Measurements from ENCODE around the gene GSTM4. TPM values are rescaled to one million over a fixed set of nuclear protein-coding genes. Genes with fewer than 3 reads are reported as not detected.
A peak's percentile ranks its signal among the peaks of the same experiment; 100 is the strongest.

Gene GSTM4
- total RNA-seq, 1 experiment from 2014 or later = 22.0 TPM

- no peaks in the 10 kb centered on the region; the same call in none of the 2 replicates for H3K4me1 ChIP-seq (ENCODE audit: control insufficient read depth, insufficient read depth, low read length)
- BruUV-seq (replicated peaks) = no TSS peak
- H3K9me3 ChIP-seq (ENCODE audit: control insufficient read depth, insufficient read depth, low read depth, low read length) = no peaks in the 10 kb centered on the region
- no peaks in the 10 kb centered on the region for H3K36me3 ChIP-seq (ENCODE audit: control insufficient read depth, insufficient read depth, low read length)
- in situ Hi-C loops (cut with HindIII; ENCODE audit: low pct_unique_long_range_greater_than_20kb, low sequenced_read_pairs) = no loop called here
- intact Hi-C loops (cut with micrococcal nuclease; ENCODE audit: unreplicated experiment) = no loop called here
- no peaks in the 10 kb centered on the region for H3K27me3 ChIP-seq (ENCODE audit: control insufficient read depth, insufficient read depth, low read length)
- no peak for TF ChIP-seq TCF7L2 (IDR thresholded peaks at IDR 0.05; ENCODE audit: low read depth, low read length)
- no peak for TF ChIP-seq SIN3A (IDR thresholded peaks at IDR 0.05; ENCODE audit: borderline replicate concordance, insufficient read depth, low read depth, low read length)
- TF ChIP-seq REST (IDR thresholded peaks at IDR 0.05; ENCODE audit: insufficient read depth in 1 of 2, low read depth in 2 of 2, low read length in 1 of 2) = no peak
- TF ChIP-seq POLR2AphosphoS5 (IDR thresholded peaks at IDR 0.05; ENCODE audit: low read depth, low read length) = no peak
- TF ChIP-seq CTCF (IDR thresholded peaks at IDR 0.05) = no peak
- ATAC-seq (no peak), DNase-seq (ENCODE audit: low read depth, low spot score) (no peak)
- CTCF ChIA-PET = no interaction called here
- POLR2A ChIA-PET = interaction anchor here (0.6 kb wide), 1 partner anchor 138 kb away, joined by 3 read pairs; no protein-coding TSS in a partner anchor
- H3K27ac ChIP-seq (ENCODE audit: low read length) = peak overlapping the region; percentile 17; the same call in 1 of the 2 replicates
- no peak overlapping the region for H3K4me3 ChIP-seq (ENCODE audit: low read depth in 2 of 2, low read length in 2 of 2)
These were observed 19.5 kb upstream of the GSTM4 start for GRCh38 chr1:109636201-109636952.

GRCh38 chr1:109637446-109637845 lies 18.5 kb upstream of the GSTM4 start:
- ATAC-seq = no peak
- in situ Hi-C loops (cut with HindIII; ENCODE audit: low pct_unique_long_range_greater_than_20kb, low sequenced_read_pairs) = no loop called here
- TF ChIP-seq TCF7L2 (IDR thresholded peaks at IDR 0.05; ENCODE audit: low read depth, low read length) (no peak), REST (IDR thresholded peaks at IDR 0.05; ENCODE audit: insufficient read depth in 1 of 2, low read depth in 2 of 2, low read length in 1 of 2) (no peak), CTCF (IDR thresholded peaks at IDR 0.05) (no peak), POLR2AphosphoS5 (IDR thresholded peaks at IDR 0.05; ENCODE audit: low read depth, low read length) (no peak), SIN3A (IDR thresholded peaks at IDR 0.05; ENCODE audit: borderline replicate concordance, insufficient read depth, low read depth, low read length) (no peak)
- ChIA-PET CTCF (no interaction called here), POLR2A (no interaction called here)
- H3K27ac ChIP-seq (ENCODE audit: low read length) = no peak overlapping the region
- H3K4me1 ChIP-seq (ENCODE audit: control insufficient read depth, insufficient read depth, low read length) = no peaks in the 10 kb centered on the region; the same call in none of the 2 replicates
- DNase-seq (ENCODE audit: low read depth, low spot score) = no peak
- H3K9me3 ChIP-seq (ENCODE audit: control insufficient read depth, insufficient read depth, low read depth, low read length) = no peaks in the 10 kb centered on the region
- H3K4me3 ChIP-seq (ENCODE audit: low read depth in 2 of 2, low read length in 2 of 2) = no peak overlapping the region
- no peaks in the 10 kb centered on the region for H3K36me3 ChIP-seq (ENCODE audit: control insufficient read depth, insufficient read depth, low read length)
- H3K27me3 ChIP-seq (ENCODE audit: control insufficient read depth, insufficient read depth, low read length) = no peaks in the 10 kb centered on the region
- BruUV-seq (replicated peaks) = no TSS peak
- intact Hi-C loops (cut with micrococcal nuclease; ENCODE audit: unreplicated experiment) = no loop called here

Measured in Panc1 (cell line).